Measurements from ENCODE around the gene PIGH. TPM values are rescaled to one million over a fixed set of nuclear protein-coding genes. Genes with fewer than 3 reads are reported as not detected.
"Not testable (repeated sequence)": the region's sequence is repeated elsewhere in the genome, so short reads cannot be mapped to it uniquely, and the experiment has no call there.

Gene PIGH
- total RNA-seq, 1 donor from 2014 or later = 11.3 TPM

GRCh38 chr14:67547224-67547780 lies 52.8 kb downstream of the PIGH start:
- Histone ChIP-seq H3K27ac (ENCODE audit: low read depth, low read length) (no peak overlapping the region), H2AFZ (ENCODE audit: low read depth, low read length) (no peak overlapping the region), H4K20me1 (ENCODE audit: insufficient read depth, low read length) (no peaks in the 10 kb centered on the region), H3K27me3 (ENCODE audit: insufficient read depth, low read length) (no peaks in the 10 kb centered on the region), H3K79me2 (ENCODE audit: insufficient read depth, low read length) (no peaks in the 10 kb centered on the region), H3K36me3 (ENCODE audit: insufficient read depth, low read length) (no peaks in the 10 kb centered on the region), H3K4me3 (ENCODE audit: insufficient read depth, low read depth, low read length) (no peak overlapping the region), H3K4me2 (ENCODE audit: low read length) (no peak overlapping the region), H3K9me3 (ENCODE audit: insufficient read depth, low read depth, low read length) (no peaks in the 10 kb centered on the region), H3K9ac (ENCODE audit: low read length) (no peak overlapping the region), H3K4me1 (ENCODE audit: insufficient read depth, low read length) (no peaks in the 10 kb centered on the region)
- peaks cover 7% of the 10 kb centered on the region for H3K9me3 Mint-ChIP-seq (ENCODE audit: unreplicated experiment)
- peaks cover 8% of the 10 kb centered on the region for H3K36me3 Mint-ChIP-seq (ENCODE audit: low read depth, unreplicated experiment)
- peaks cover 2% of the 10 kb centered on the region for H3K27me3 Mint-ChIP-seq (ENCODE audit: low read depth, unreplicated experiment)
- TF ChIP-seq EZH2 (IDR thresholded peaks at IDR 0.05; ENCODE audit: insufficient read depth, low read length) = no peak
- TF ChIP-seq CTCF (IDR thresholded peaks at IDR 0.05; ENCODE audit: insufficient read depth, low read depth, low read length) = no peak
- FAIRE-seq (no peak), DNase-seq (ENCODE audit: low read depth) (no peak)
- no peak overlapping the region for H3K27ac Mint-ChIP-seq (ENCODE audit: unreplicated experiment)
- no peaks in the 10 kb centered on the region for H3K4me1 Mint-ChIP-seq (ENCODE audit: low read depth, unreplicated experiment)
- no peak overlapping the region for H3K4me3 Mint-ChIP-seq (ENCODE audit: unreplicated experiment)

GRCh38 chr14:67544590-67544989 lies 55.5 kb downstream of the PIGH start:
- peaks cover 7% of the 10 kb centered on the region for H3K9me3 Mint-ChIP-seq (ENCODE audit: unreplicated experiment)
- no peaks in the 10 kb centered on the region for H3K4me1 ChIP-seq (ENCODE audit: insufficient read depth, low read length)
- H3K4me1 Mint-ChIP-seq (ENCODE audit: low read depth, unreplicated experiment) = peaks cover 6% of the 10 kb centered on the region

GRCh38 chr14:67542620-67543019 lies 57.4 kb downstream of the PIGH start:
- not testable (repeated sequence) for H2AFZ ChIP-seq (ENCODE audit: low read depth, low read length); H3K27ac Mint-ChIP-seq (ENCODE audit: unreplicated experiment); H3K9me3 Mint-ChIP-seq (ENCODE audit: unreplicated experiment); H3K4me3 ChIP-seq (ENCODE audit: insufficient read depth, low read depth, low read length); H3K79me2 ChIP-seq (ENCODE audit: insufficient read depth, low read length); H3K4me1 ChIP-seq (ENCODE audit: insufficient read depth, low read length); H4K20me1 ChIP-seq (ENCODE audit: insufficient read depth, low read length); H3K4me3 Mint-ChIP-seq (ENCODE audit: unreplicated experiment); DNase-seq (ENCODE audit: low read depth); H3K36me3 Mint-ChIP-seq (ENCODE audit: low read depth, unreplicated experiment); FAIRE-seq; H3K9me3 ChIP-seq (ENCODE audit: insufficient read depth, low read depth, low read length); H3K27me3 ChIP-seq (ENCODE audit: insufficient read depth, low read length); H3K4me2 ChIP-seq (ENCODE audit: low read length); H3K27ac ChIP-seq (ENCODE audit: low read depth, low read length); H3K27me3 Mint-ChIP-seq (ENCODE audit: low read depth, unreplicated experiment); H3K9ac ChIP-seq (ENCODE audit: low read length); H3K36me3 ChIP-seq (ENCODE audit: insufficient read depth, low read length)
- H3K4me1 Mint-ChIP-seq (ENCODE audit: low read depth, unreplicated experiment) = peaks cover 11% of the 10 kb centered on the region

More at GRCh38 chr14:67544590-67544989, 55.5 kb downstream of the PIGH start:
- FAIRE-seq (no peak), DNase-seq (ENCODE audit: low read depth) (no peak)
- H3K4me3 Mint-ChIP-seq (ENCODE audit: unreplicated experiment) = no peak overlapping the region
- peaks cover 8% of the 10 kb centered on the region for H3K36me3 Mint-ChIP-seq (ENCODE audit: low read depth, unreplicated experiment)
- Histone ChIP-seq H3K27me3 (ENCODE audit: insufficient read depth, low read length) (peaks cover 7% of the 10 kb centered on the region), H3K9ac (ENCODE audit: low read length) (no peak overlapping the region), H3K79me2 (ENCODE audit: insufficient read depth, low read length) (no peaks in the 10 kb centered on the region), H4K20me1 (ENCODE audit: insufficient read depth, low read length) (no peaks in the 10 kb centered on the region), H3K27ac (ENCODE audit: low read depth, low read length) (no peak overlapping the region), H2AFZ (ENCODE audit: low read depth, low read length) (no peak overlapping the region), H3K36me3 (ENCODE audit: insufficient read depth, low read length) (no peaks in the 10 kb centered on the region), H3K4me3 (ENCODE audit: insufficient read depth, low read depth, low read length) (no peak overlapping the region), H3K4me2 (ENCODE audit: low read length) (no peak overlapping the region), H3K9me3 (ENCODE audit: insufficient read depth, low read depth, low read length) (no peaks in the 10 kb centered on the region)
- H3K27me3 Mint-ChIP-seq (ENCODE audit: low read depth, unreplicated experiment) = peaks cover 6% of the 10 kb centered on the region
- TF ChIP-seq EZH2 (IDR thresholded peaks at IDR 0.05; ENCODE audit: insufficient read depth, low read length) (no peak), CTCF (IDR thresholded peaks at IDR 0.05; ENCODE audit: insufficient read depth, low read depth, low read length) (no peak)
- H3K27ac Mint-ChIP-seq (ENCODE audit: unreplicated experiment) = no peak overlapping the region
